SK-N-MC (cell line): ENCODE data around the gene RAB36.

ENCODE experiments used
- EZH2 ChIP-seq: fragments of 200-600 bp; sonication (generic); IDR thresholded peaks from one replicate; pipeline ENCODE4 v1.6.1; 2017; ENCODE audit warnings: antibody characterized with exemption
- POLR2AphosphoS5 ChIP-seq: IDR thresholded peaks from 2 replicates; pipeline ENCODE4 v1.6.1; 2012; ENCODE audit warnings: mild to moderate bottlenecking, low read depth, low read length, borderline replicate concordance

DNA sequence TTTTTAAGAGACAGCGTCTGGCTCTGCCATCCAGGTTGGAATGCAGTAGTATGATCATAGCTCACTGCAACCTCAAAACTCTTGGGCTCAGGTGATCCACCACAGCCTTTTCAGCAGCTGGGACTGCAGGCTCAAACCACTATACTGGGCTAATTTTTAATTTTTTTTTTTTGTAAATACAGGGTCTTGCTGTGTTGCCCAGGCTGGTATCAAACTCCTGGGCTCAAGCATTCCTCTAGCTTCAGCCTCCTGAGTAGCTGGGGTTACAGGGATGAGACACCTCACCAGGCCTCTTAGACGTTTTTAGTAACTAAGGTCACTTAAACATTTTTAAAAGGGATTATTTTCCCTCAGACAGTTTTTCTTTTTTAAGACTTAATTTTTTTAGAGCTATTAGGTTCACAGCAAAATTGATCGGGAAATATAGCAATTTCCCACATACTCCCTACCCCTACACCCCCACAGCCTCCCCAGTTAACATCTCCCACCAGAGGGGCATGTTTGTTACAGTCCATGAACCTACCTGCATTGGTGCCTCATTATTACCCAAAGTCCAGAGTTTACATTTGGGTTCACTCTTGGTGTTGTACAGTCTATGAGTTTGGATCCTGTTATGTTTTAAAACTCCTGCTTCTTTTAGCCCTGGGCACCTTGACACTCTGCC is 39.0 kb downstream of the RAB36 start:
- TF ChIP-seq POLR2AphosphoS5 = no peak
- TF ChIP-seq EZH2 = no peak
